ENCODE results near the gene EXOC1. TPM values are rescaled to one million over a fixed set of nuclear protein-coding genes. Genes with fewer than 3 reads are reported as not detected.

EXOC1 gene
- total and polyA plus RNA-seq, 4 donors: 18.4 to 63.6 (median 27.3) TPM

GRCh38 chr4:55851885-55852284 lies 1.6 kb upstream of the EXOC1 start:
- Histone ChIP-seq H3K4me3 (no peak overlapping the region), H3K27ac (ENCODE audit: low read depth in 1 of 2, low read length in 1 of 2) (no peak overlapping the region), H3K4me1 (ENCODE audit: control insufficient read depth in 5 of 5, insufficient read depth in 5 of 5, low read length in 5 of 5) (peaks cover 0 to 9% (median 5%) of the 10 kb centered on the region in 5 donors), H3K27me3 (ENCODE audit: control insufficient read depth in 3 of 3, insufficient read depth in 3 of 3, low read length in 2 of 3) (peaks cover 0 to 14% (median 2%) of the 10 kb centered on the region in 3 donors), H3K36me3 (ENCODE audit: control insufficient read depth in 4 of 4, insufficient read depth in 4 of 4, low read length in 4 of 4) (no peaks in the 10 kb centered on the region), H3K9ac (ENCODE audit: insufficient read depth in 1 of 2, low read length in 2 of 2) (no peak overlapping the region), H3K9me3 (ENCODE audit: control insufficient read depth in 4 of 4, insufficient read depth in 3 of 4, low read length in 3 of 4) (no peaks in the 10 kb centered on the region)
- ATAC-seq (ENCODE audit: insufficient read depth, low FRiP score) (no peak), DNase-seq (no peak)
- 73 to 92% methylated on average over 6 of the region's 6 CpGs for WGBS, 2 donors
- TF ChIP-seq, protein P1, sequence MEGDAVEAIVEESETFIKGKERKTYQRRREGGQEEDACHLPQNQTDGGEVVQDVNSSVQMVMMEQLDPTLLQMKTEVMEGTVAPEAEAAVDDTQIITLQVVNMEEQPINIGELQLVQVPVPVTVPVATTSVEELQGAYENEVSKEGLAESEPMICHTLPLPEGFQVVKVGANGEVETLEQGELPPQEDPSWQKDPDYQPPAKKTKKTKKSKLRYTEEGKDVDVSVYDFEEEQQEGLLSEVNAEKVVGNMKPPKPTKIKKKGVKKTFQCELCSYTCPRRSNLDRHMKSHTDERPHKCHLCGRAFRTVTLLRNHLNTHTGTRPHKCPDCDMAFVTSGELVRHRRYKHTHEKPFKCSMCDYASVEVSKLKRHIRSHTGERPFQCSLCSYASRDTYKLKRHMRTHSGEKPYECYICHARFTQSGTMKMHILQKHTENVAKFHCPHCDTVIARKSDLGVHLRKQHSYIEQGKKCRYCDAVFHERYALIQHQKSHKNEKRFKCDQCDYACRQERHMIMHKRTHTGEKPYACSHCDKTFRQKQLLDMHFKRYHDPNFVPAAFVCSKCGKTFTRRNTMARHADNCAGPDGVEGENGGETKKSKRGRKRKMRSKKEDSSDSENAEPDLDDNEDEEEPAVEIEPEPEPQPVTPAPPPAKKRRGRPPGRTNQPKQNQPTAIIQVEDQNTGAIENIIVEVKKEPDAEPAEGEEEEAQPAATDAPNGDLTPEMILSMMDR (IDR thresholded peaks at IDR 0.05; ENCODE audit: control extremely low read depth, extremely low read depth): no peak

DNA sequence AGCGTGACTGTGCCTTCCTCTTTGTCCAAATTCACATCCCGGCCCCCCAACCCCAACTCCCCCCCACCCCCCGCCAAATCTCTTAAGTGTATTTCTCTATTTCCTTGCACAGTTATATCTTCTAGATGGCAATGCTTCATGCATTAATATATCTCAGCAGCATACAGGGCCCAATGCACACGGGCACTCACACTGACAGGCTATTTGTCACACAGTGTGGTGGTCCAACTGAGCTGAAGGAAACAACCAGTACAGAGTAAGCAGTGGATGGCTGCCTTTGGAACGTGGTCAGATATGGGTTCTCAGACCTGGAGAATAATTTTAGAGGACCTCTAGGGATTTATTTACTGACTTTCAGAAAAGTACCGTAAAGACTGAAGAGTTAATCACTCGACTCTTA lies 681 bp downstream of the EXOC1 start:
- H3K4me3 ChIP-seq: peak overlapping the region; percentile 91
- no peaks in the 10 kb centered on the region for H3K9me3 ChIP-seq (ENCODE audit: control insufficient read depth in 4 of 4, insufficient read depth in 3 of 4, low read length in 3 of 4)
- peaks cover 0 to 14% (median 2%) of the 10 kb centered on the region in 3 donors for H3K27me3 ChIP-seq (ENCODE audit: control insufficient read depth in 3 of 3, insufficient read depth in 3 of 3, low read length in 2 of 3)
- H3K9ac ChIP-seq (ENCODE audit: insufficient read depth in 1 of 2, low read length in 2 of 2): peak overlapping the region in 1 of 2 donors; percentile 57
- ATAC-seq (ENCODE audit: insufficient read depth, low FRiP score) (no peak), DNase-seq (peak in 2 of 3 donors; percentile 14 to 20)
- TF ChIP-seq, protein P1 (IDR thresholded peaks at IDR 0.05; ENCODE audit: control extremely low read depth, extremely low read depth): no peak
- H3K4me1 ChIP-seq (ENCODE audit: control insufficient read depth in 5 of 5, insufficient read depth in 5 of 5, low read length in 5 of 5): peaks cover 0 to 9% (median 5%) of the 10 kb centered on the region in 5 donors
- H3K27ac ChIP-seq (ENCODE audit: low read depth in 1 of 2, low read length in 1 of 2): peak overlapping the region; percentile 92 to 93
- WGBS, 2 donors: 18 to 19% methylated on average over 7 of the region's 7 CpGs
- peaks cover 0 to 3% (median 2%) of the 10 kb centered on the region in 4 donors for H3K36me3 ChIP-seq (ENCODE audit: control insufficient read depth in 4 of 4, insufficient read depth in 4 of 4, low read length in 4 of 4)

- Histone ChIP-seq H3K9me3 (ENCODE audit: control insufficient read depth in 4 of 4, insufficient read depth in 3 of 4, low read length in 3 of 4) (no peaks in the 10 kb centered on the region), H3K27ac (ENCODE audit: low read depth in 1 of 2, low read length in 1 of 2) (no peak overlapping the region), H3K27me3 (ENCODE audit: control insufficient read depth in 3 of 3, insufficient read depth in 3 of 3, low read length in 2 of 3) (peaks cover 0 to under 1% (median 0%) of the 10 kb centered on the region in 3 donors), H3K9ac (ENCODE audit: insufficient read depth in 1 of 2, low read length in 2 of 2) (no peak overlapping the region), H3K4me1 (ENCODE audit: control insufficient read depth in 5 of 5, insufficient read depth in 5 of 5, low read length in 5 of 5) (peaks cover 0 to 9% (median 5%) of the 10 kb centered on the region in 5 donors), H3K4me3 (no peak overlapping the region), H3K36me3 (ENCODE audit: control insufficient read depth in 4 of 4, insufficient read depth in 4 of 4, low read length in 4 of 4) (peaks cover 0 to 10% (median 5%) of the 10 kb centered on the region in 4 donors)
- TF ChIP-seq, protein P1 (IDR thresholded peaks at IDR 0.05; ENCODE audit: control extremely low read depth, extremely low read depth): no peak
- WGBS, 2 donors: 80 to 87% methylated on average over 1 of the region's 1 CpG
- ATAC-seq (ENCODE audit: insufficient read depth, low FRiP score): no peak
- no peak for DNase-seq
These were observed 4.1 kb downstream of the EXOC1 start for GRCh38 chr4:55857586-55857985.

DNA sequence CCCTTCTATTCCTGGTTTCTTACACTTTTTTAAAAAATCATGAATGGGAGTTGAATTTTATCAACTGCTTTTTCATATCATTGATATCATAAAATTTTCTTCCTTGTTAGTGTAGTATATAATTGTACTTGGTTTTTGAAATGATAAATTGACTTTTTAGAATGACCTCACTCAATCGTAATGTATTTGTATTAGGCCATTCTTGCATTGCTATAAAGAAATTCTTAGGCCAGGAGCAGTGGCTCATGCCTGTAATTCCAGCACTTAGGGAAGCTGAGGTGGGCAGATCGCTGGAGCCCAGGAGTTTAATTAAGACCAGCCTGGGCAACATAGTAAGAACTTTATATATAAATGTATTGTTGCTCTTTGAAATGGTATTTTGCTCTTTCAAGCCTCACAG lies 6.3 kb downstream of the EXOC1 start:
- Histone ChIP-seq H3K9me3 (ENCODE audit: control insufficient read depth in 4 of 4, insufficient read depth in 3 of 4, low read length in 3 of 4) (no peaks in the 10 kb centered on the region), H3K9ac (ENCODE audit: insufficient read depth in 1 of 2, low read length in 2 of 2) (no peak overlapping the region), H3K4me1 (ENCODE audit: control insufficient read depth in 5 of 5, insufficient read depth in 5 of 5, low read length in 5 of 5) (peaks cover 0 to 5% (median 2%) of the 10 kb centered on the region in 5 donors), H3K27ac (ENCODE audit: low read depth in 1 of 2, low read length in 1 of 2) (no peak overlapping the region), H3K27me3 (ENCODE audit: control insufficient read depth in 3 of 3, insufficient read depth in 3 of 3, low read length in 2 of 3) (no peaks in the 10 kb centered on the region), H3K4me3 (no peak overlapping the region), H3K36me3 (ENCODE audit: control insufficient read depth in 4 of 4, insufficient read depth in 4 of 4, low read length in 4 of 4) (peaks cover 0 to 16% (median 7%) of the 10 kb centered on the region in 4 donors)
- ATAC-seq (ENCODE audit: insufficient read depth, low FRiP score) (no peak), DNase-seq (no peak)
- WGBS, 2 donors: 77 to 78% methylated on average over 2 of the region's 2 CpGs
- TF ChIP-seq, protein P1 (IDR thresholded peaks at IDR 0.05; ENCODE audit: control extremely low read depth, extremely low read depth): no peak
